SU-DHL-6 (cell line): ENCODE measurements around the gene NTNG1.
"Not testable (repeated sequence)": the region's sequence is repeated elsewhere in the genome, so short reads cannot be mapped to it uniquely, and the experiment has no call there.

Experiments used
- H2AFZ ChIP-seq: fragments of 200-600 bp; sonication (generic); 2 replicates; pipeline ENCODE4 v1.6.1; 2014; ENCODE audit warnings: low read depth, mild to moderate bottlenecking, moderate library complexity, mixed read lengths, antibody characterized with exemption, low read length; ENCODE audit not compliant: severe bottlenecking
- H3F3A ChIP-seq: fragments of 200-600 bp; shearing (Covaris generic); 2 replicates; pipeline ENCODE4 v1.6.0; 2016; ENCODE audit warnings: antibody characterized with exemption, mild to moderate bottlenecking; ENCODE audit not compliant: insufficient read depth
- H3K27ac ChIP-seq: fragments of 200-600 bp; sonication (generic); 2 replicates; pipeline ENCODE4 v1.5.1; 2016; ENCODE audit warnings: low read depth, mild to moderate bottlenecking, low read length, moderate library complexity, mixed read lengths
- H3K27me3 ChIP-seq: fragments of 200-600 bp; sonication (generic), shearing (Covaris generic); 2 replicates; pipeline ENCODE4 v1.6.0; 2014; ENCODE audit warnings: mild to moderate bottlenecking, low read length
- H3K36me3 ChIP-seq: fragments of 200-600 bp; sonication (generic); 2 replicates; pipeline ENCODE4 v1.6.1; 2014; ENCODE audit warnings: mild to moderate bottlenecking, low read length, mixed read lengths
- H3K4me2 ChIP-seq: fragments of 300-600, 200-600 bp; shearing (Covaris generic), sonication (generic); 2 replicates; pipeline ENCODE4 v1.6.0; 2014; ENCODE audit warnings: low read length, low read depth, mild to moderate bottlenecking; ENCODE audit not compliant: poor library complexity, severe bottlenecking
- H3K4me3 ChIP-seq: fragments of 200-600 bp; sonication (generic); 2 replicates; pipeline ENCODE4 v1.5.1; 2014; ENCODE audit warnings: antibody characterized with exemption, low read length, mild to moderate bottlenecking, mixed read lengths; ENCODE audit not compliant: insufficient read depth, poor library complexity, severe bottlenecking
- H3K79me2 ChIP-seq: fragments of 200-600 bp; sonication (generic); 2 replicates; pipeline ENCODE4 v1.6.1; 2014; ENCODE audit warnings: mild to moderate bottlenecking, low read length, moderate library complexity; ENCODE audit not compliant: insufficient read depth
- H3K9ac ChIP-seq: fragments of 200-600 bp; sonication (generic); 2 replicates; pipeline ENCODE4 v1.7.0; 2014; ENCODE audit warnings: mild to moderate bottlenecking, low read length
- H3K9me2 ChIP-seq: fragments of 200-600 bp; sonication (generic); replicated peaks from 2 replicates; pipeline ENCODE4 v1.6.1; 2014; ENCODE audit warnings: low read length; ENCODE audit not compliant: insufficient read depth
- H3K9me3 ChIP-seq: fragments of 200-600 bp; sonication (generic); 2 replicates; pipeline ENCODE4 v1.6.1; 2014; ENCODE audit warnings: low read length, mixed read lengths; ENCODE audit not compliant: insufficient read depth
- H4K20me1 ChIP-seq: fragments of 200-600 bp; sonication (generic); 2 replicates; pipeline ENCODE4 v1.6.1; 2014; ENCODE audit warnings: low read depth, mild to moderate bottlenecking, antibody characterized with exemption, low read length, moderate library complexity, mixed read lengths
- EZH2phosphoT487 ChIP-seq: fragments of 200-600 bp; sonication (generic), shearing (Covaris generic); conservative IDR thresholded peaks from 2 replicates; pipeline ENCODE4 v1.6.1; 2018; ENCODE audit warnings: mild to moderate bottlenecking, antibody characterized with exemption, low read length, moderate library complexity, mixed read lengths
- TF ChIP-seq, protein P1 (sequence below): fragments of 200-600 bp; sonication (generic); IDR thresholded peaks from one replicate; pipeline ENCODE4 v1.5.1; 2017; ENCODE audit warnings: antibody characterized with exemption, mild to moderate bottlenecking, low read length, moderate library complexity; ENCODE audit not compliant: insufficient read depth, poor library complexity, severe bottlenecking

The NTNG1 gene

DNA sequence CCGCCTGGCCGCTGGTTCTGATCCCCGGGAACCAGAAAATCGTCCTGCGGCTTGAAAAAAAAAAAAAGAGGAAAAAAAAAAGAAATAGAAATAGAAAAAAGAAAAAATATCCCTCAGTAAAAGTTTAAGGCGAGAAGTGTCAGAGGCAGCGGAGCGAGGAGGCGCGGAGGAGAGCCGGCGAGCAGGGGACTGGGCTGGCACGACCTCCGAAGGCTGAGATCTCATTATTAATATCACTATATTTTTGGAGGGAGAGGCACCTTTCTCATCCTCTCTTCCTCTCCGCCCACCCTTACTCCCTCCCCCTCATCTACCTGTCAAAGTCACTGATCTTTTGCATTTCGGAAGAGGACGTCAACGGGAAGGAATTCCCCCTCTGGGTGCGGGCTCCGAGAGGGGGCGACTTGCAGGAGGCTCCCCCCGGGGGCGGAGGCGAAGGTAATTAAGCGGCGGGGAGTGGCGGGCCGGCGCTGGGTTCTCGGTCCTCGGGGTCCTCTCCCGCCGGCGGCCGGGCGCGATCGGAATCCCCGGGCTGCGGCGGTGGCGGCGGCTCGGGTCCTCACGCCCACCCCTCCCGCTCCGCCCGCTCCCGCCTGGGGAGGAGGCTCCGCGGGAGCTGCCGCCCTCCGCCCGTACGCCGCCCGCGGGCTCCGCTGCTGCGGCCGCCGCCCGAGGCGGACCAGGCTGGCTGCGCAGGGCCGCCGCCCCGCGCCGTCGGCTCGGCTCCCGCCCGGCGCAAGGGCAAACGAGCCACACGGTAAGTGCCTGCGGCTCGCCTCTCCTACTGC, at the start of gene NTNG1:
TSS of gene NTNG1 (plus strand) at position 337 of the 788 bp plus-strand sequence.
- no peaks in the 10 kb centered on the region for H3K36me3 ChIP-seq
- peak within 1 kb of the TSS; percentile 98 for H3K4me3 ChIP-seq
- H3K9me2 ChIP-seq, result no peaks in the 10 kb centered on the region
- TF ChIP-seq, protein P1, sequence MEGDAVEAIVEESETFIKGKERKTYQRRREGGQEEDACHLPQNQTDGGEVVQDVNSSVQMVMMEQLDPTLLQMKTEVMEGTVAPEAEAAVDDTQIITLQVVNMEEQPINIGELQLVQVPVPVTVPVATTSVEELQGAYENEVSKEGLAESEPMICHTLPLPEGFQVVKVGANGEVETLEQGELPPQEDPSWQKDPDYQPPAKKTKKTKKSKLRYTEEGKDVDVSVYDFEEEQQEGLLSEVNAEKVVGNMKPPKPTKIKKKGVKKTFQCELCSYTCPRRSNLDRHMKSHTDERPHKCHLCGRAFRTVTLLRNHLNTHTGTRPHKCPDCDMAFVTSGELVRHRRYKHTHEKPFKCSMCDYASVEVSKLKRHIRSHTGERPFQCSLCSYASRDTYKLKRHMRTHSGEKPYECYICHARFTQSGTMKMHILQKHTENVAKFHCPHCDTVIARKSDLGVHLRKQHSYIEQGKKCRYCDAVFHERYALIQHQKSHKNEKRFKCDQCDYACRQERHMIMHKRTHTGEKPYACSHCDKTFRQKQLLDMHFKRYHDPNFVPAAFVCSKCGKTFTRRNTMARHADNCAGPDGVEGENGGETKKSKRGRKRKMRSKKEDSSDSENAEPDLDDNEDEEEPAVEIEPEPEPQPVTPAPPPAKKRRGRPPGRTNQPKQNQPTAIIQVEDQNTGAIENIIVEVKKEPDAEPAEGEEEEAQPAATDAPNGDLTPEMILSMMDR, result no peak
- no peak for TF ChIP-seq EZH2phosphoT487
- peak within 1 kb of the TSS; percentile 98 for H2AFZ ChIP-seq
- peak within 1 kb of the TSS; percentile 73 for H3K9ac ChIP-seq
- peaks cover 18% of the 10 kb centered on the region for H3F3A ChIP-seq
- H3K27me3 ChIP-seq, result no peaks in the 10 kb centered on the region
- no peaks in the 10 kb centered on the region for H3K9me3 ChIP-seq
- peak within 1 kb of the TSS; percentile 71 for H3K27ac ChIP-seq
- peak within 1 kb of the TSS; percentile 100 for H3K4me2 ChIP-seq
- no peaks in the 10 kb centered on the region for H4K20me1 ChIP-seq
- H3K79me2 ChIP-seq, result peaks cover 3% of the 10 kb centered on the region

DNA sequence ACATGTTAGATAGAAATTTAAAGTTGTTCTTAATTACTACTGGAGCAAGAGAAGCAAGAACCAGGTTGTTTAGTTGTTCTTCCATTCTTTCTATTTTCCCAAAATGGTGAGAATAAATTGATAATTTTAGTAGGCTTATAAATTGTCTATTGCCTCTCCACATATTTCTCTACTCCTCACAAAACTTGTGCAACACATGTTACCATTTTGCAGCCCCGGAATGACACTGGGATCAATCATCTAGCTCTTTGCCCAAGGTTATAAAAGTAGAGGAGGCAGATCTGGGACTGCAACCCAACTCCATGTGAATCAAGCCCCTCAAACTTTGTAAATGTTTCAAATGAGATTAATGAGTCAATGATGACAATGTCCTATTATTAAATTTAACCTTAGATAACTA, 49.4 kb upstream of the NTNG1 start:
- Histone ChIP-seq H3K9ac (no peak overlapping the region), H3K27ac (no peak overlapping the region), H3K36me3 (no peaks in the 10 kb centered on the region), H3F3A (no peaks in the 10 kb centered on the region), H2AFZ (no peak overlapping the region), H3K9me2 (no peaks in the 10 kb centered on the region), H3K4me2 (no peak overlapping the region), H3K79me2 (no peaks in the 10 kb centered on the region), H3K4me3 (no peak overlapping the region), H3K27me3 (no peaks in the 10 kb centered on the region), H3K9me3 (no peaks in the 10 kb centered on the region), H4K20me1 (no peaks in the 10 kb centered on the region)
- no peak for TF ChIP-seq EZH2phosphoT487
- TF ChIP-seq, protein P1, result no peak

DNA sequence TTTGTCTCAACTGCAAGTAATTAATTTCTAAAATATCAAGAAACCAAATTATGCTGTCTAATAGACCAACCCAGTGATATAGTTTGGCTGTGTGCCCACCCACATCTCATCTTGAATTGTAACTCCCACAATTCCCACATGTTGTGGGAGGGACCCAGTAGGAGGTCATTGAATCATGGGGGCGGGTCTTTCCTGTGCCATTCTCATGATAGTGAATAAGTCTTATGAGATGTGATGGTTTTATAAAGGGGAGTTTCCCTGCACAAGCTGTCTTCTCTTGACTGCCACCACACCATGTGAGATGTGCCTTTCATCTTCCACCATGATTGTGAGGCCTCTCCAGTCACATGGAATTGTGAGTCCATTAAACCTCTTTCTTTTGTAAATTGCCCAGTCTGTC, 47.4 kb upstream of the NTNG1 start:
- not testable (repeated sequence) for H2AFZ ChIP-seq, H3K79me2 ChIP-seq, H3K27ac ChIP-seq, H3K9me3 ChIP-seq, H3K4me2 ChIP-seq, H3K36me3 ChIP-seq, H3K27me3 ChIP-seq, H4K20me1 ChIP-seq, H3K4me3 ChIP-seq, H3F3A ChIP-seq, H3K9ac ChIP-seq, H3K9me2 ChIP-seq

DNA sequence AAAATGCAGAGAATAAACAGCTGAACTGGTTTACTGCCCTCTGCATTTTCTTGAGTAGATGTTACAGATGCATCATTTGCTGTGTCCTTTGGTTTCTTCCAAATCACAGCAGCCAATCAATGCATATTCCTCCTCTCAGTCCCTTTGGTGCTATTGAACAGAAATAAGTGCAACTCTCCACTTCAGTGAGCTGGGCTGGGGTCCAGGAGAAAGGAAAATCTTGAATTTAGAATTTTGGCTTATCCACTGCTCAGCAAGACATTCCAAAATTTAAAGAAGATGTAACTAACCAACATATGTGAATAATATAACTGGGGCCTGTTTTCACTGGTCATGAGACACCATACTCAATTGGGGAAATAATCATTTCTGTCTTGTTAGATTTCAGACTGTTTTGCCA, 45.2 kb upstream of the NTNG1 start:
- no peaks in the 10 kb centered on the region for H3K79me2 ChIP-seq
- no peak overlapping the region for H3K4me3 ChIP-seq
- H3K4me2 ChIP-seq, result no peak overlapping the region
- H3K9ac ChIP-seq, result no peak overlapping the region
- H2AFZ ChIP-seq, result no peak overlapping the region
- H3K27me3 ChIP-seq, result no peaks in the 10 kb centered on the region
- no peak for TF ChIP-seq EZH2phosphoT487
- TF ChIP-seq, protein P1, result no peak
- H3K36me3 ChIP-seq, result no peaks in the 10 kb centered on the region
- H3K9me2 ChIP-seq, result no peaks in the 10 kb centered on the region
- H4K20me1 ChIP-seq, result no peaks in the 10 kb centered on the region
- H3K9me3 ChIP-seq, result no peaks in the 10 kb centered on the region
- no peak overlapping the region for H3K27ac ChIP-seq
- H3F3A ChIP-seq, result no peaks in the 10 kb centered on the region
